ENCODE data around the gene SIN3A.
A peak's percentile ranks its signal among the peaks of the same experiment; 100 is the strongest.
"Not testable (repeated sequence)": the region's sequence is repeated elsewhere in the genome, so short reads cannot be mapped to it uniquely, and the experiment has no call there.

SIN3A gene

GRCh38 chr15:75450307-75451201, 936 bp downstream of the SIN3A start:
- peak; percentile 93 for DNase-seq (ENCODE audit: low spot score)

GRCh38 chr15:75449585-75450306, 1.7 kb downstream of the SIN3A start:
- no peak for DNase-seq (ENCODE audit: low spot score)

GRCh38 chr15:75448171-75448570, 3.3 kb downstream of the SIN3A start:
- not testable (repeated sequence) for DNase-seq (ENCODE audit: low spot score)

GRCh38 chr15:75446151-75446550, 5.3 kb downstream of the SIN3A start:
- no peak for DNase-seq (ENCODE audit: low spot score)

GRCh38 chr15:75445324-75445723, 6.2 kb downstream of the SIN3A start:
- DNase-seq (ENCODE audit: low spot score), result not testable (repeated sequence)

- peak; percentile 39 for DNase-seq (ENCODE audit: low spot score)
These were observed 7.5 kb downstream of the SIN3A start for GRCh38 chr15:75443972-75444453.

- DNase-seq (ENCODE audit: low spot score), result no peak
These were observed 13.8 kb downstream of the SIN3A start for GRCh38 chr15:75437721-75438120.

- DNase-seq (ENCODE audit: low spot score), result no peak
These were observed 14.6 kb downstream of the SIN3A start for GRCh38 chr15:75436881-75437280.

GRCh38 chr15:75431682-75432081, 19.8 kb downstream of the SIN3A start:
- no peak for DNase-seq (ENCODE audit: low spot score)

GRCh38 chr15:75431270-75431669, 20.2 kb downstream of the SIN3A start:
- DNase-seq (ENCODE audit: low spot score), result no peak

GRCh38 chr15:75430259-75430658, 21.2 kb downstream of the SIN3A start:
- DNase-seq (ENCODE audit: low spot score), result no peak

GRCh38 chr15:75428152-75428551, 23.3 kb downstream of the SIN3A start:
- no peak for DNase-seq (ENCODE audit: low spot score)

GRCh38 chr15:75425966-75426500, 25.5 kb downstream of the SIN3A start:
- DNase-seq (ENCODE audit: low spot score), result no peak

- DNase-seq (ENCODE audit: low spot score), result no peak
These were observed 28.9 kb downstream of the SIN3A start for GRCh38 chr15:75422554-75422953.

GRCh38 chr15:75420698-75421097, 30.8 kb downstream of the SIN3A start:
- no peak for DNase-seq (ENCODE audit: low spot score)

- no peak for DNase-seq (ENCODE audit: low spot score)
These were observed 34.9 kb downstream of the SIN3A start for GRCh38 chr15:75416584-75416983.

GRCh38 chr15:75410196-75410595, 41.3 kb downstream of the SIN3A start:
- no peak for DNase-seq (ENCODE audit: low spot score)

- DNase-seq (ENCODE audit: low spot score), result no peak
These were observed 44.4 kb downstream of the SIN3A start for GRCh38 chr15:75407083-75407482.

GRCh38 chr15:75403892-75404291, 47.6 kb downstream of the SIN3A start:
- no peak for DNase-seq (ENCODE audit: low spot score)

- DNase-seq (ENCODE audit: low spot score), result no peak
These were observed 54.0 kb downstream of the SIN3A start for GRCh38 chr15:75397494-75397893.

- DNase-seq (ENCODE audit: low spot score), result no peak
These were observed 61.6 kb downstream of the SIN3A start for GRCh38 chr15:75389791-75390382.

- not testable (repeated sequence) for DNase-seq (ENCODE audit: low spot score)
These were observed 67.5 kb downstream of the SIN3A start for GRCh38 chr15:75383986-75384385.
